Measurements from ENCODE around the gene ABR. TPM values are rescaled to one million over a fixed set of nuclear protein-coding genes. Genes with fewer than 3 reads are reported as not detected.

Gene ABR
- total and polyA plus RNA-seq, 7 donors, result 30.4 to 146 (median 79.3) TPM

DNA sequence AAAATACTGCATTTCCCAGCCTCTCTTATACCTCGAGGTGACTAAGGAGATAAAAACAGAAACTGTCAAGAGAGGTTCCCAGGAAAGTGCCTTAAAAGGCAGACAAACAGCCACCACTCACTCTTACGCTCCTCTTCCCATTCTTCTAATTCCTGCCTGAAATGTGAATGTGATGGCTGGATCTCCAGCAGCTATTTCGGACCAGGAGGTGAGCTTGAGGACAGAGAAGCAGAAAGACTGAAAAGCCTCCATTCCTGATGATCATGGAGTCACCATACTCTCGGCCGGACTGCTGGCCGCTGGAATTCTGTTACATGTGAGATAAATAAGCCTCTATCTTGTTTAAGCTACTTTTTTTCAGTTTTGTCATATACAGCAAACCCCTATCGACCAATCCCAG lies 41.4 kb upstream of the ABR start:
- no peaks in the 10 kb centered on the region for H3K4me1 ChIP-seq

DNA sequence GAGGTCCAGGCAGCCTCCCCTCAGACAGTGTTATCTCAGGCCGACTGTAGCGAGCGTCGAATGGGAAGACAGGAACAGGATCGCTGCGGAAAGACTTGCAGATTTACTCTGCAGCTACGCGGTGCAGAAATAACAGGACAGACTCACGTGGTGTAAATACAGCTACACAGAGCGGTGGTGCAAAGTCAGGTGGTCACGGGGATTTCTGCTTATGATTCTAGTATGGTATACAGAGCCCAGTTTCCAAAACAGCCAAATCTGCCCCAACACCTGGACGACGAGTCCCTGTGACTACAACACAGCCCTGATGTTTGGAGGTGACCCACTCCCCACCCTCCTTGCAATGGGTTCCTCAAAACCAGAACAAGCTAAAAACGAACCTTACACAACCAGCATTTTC lies 40.6 kb upstream of the ABR start:
- WGBS, 2 donors, result 84 to 86% methylated on average over 14 of the region's 14 CpGs
- Histone ChIP-seq H3K4me3 (no peak overlapping the region), H3K27ac (no peak overlapping the region), H3K4me1 (no peaks in the 10 kb centered on the region), H3K36me3 (no peaks in the 10 kb centered on the region), H3K9me3 (no peaks in the 10 kb centered on the region), H3K27me3 (peaks cover 0 to 20% (median 8%) of the 10 kb centered on the region in 3 donors)
- intact Hi-C loops (cut with DNase I), result no loop called here
- TF ChIP-seq, protein P1, sequence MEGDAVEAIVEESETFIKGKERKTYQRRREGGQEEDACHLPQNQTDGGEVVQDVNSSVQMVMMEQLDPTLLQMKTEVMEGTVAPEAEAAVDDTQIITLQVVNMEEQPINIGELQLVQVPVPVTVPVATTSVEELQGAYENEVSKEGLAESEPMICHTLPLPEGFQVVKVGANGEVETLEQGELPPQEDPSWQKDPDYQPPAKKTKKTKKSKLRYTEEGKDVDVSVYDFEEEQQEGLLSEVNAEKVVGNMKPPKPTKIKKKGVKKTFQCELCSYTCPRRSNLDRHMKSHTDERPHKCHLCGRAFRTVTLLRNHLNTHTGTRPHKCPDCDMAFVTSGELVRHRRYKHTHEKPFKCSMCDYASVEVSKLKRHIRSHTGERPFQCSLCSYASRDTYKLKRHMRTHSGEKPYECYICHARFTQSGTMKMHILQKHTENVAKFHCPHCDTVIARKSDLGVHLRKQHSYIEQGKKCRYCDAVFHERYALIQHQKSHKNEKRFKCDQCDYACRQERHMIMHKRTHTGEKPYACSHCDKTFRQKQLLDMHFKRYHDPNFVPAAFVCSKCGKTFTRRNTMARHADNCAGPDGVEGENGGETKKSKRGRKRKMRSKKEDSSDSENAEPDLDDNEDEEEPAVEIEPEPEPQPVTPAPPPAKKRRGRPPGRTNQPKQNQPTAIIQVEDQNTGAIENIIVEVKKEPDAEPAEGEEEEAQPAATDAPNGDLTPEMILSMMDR (IDR thresholded peaks at IDR 0.05), result no peak
- no peak for TF ChIP-seq EP300 (IDR thresholded peaks at IDR 0.05)
- no peak for TF ChIP-seq POLR2AphosphoS5 (IDR thresholded peaks at IDR 0.05)
- no peak for TF ChIP-seq POLR2A (IDR thresholded peaks at IDR 0.05)
- no peak for DNase-seq

More for the DNA sequence above, 41.4 kb upstream of the ABR start:
- Histone ChIP-seq H3K27me3 (peaks cover 0 to 17% (median 8%) of the 10 kb centered on the region in 3 donors), H3K36me3 (no peaks in the 10 kb centered on the region), H3K27ac (no peak overlapping the region), H3K9me3 (no peaks in the 10 kb centered on the region), H3K4me3 (no peak overlapping the region)
- 85 to 95% methylated on average over 7 of the region's 7 CpGs for WGBS, 2 donors
- DNase-seq, result no peak
- intact Hi-C loops (cut with DNase I), result no loop called here
- TF ChIP-seq POLR2AphosphoS5 (IDR thresholded peaks at IDR 0.05) (no peak), POLR2A (IDR thresholded peaks at IDR 0.05) (no peak), EP300 (IDR thresholded peaks at IDR 0.05) (no peak)
- TF ChIP-seq, protein P1 (IDR thresholded peaks at IDR 0.05), result no peak

DNA sequence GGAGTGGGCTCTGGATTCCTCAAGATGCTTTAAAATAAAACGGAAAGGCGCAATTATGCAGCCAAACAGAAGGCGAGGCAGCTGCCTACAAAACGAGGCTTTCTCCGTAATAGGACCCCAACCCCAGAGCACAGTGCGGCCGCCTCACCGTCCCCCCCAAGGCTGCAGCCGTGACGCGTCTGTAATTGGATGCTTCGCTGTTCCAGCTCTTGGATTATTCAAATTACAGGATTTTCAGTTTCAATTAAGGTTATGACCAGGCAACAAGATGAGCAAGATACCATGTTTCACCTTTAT lies 37.3 kb upstream of the ABR start:
- Histone ChIP-seq H3K36me3 (no peaks in the 10 kb centered on the region), H3K27ac (no peak overlapping the region), H3K4me1 (no peaks in the 10 kb centered on the region), H3K9me3 (no peaks in the 10 kb centered on the region), H3K4me3 (no peak overlapping the region), H3K27me3 (peaks cover 0 to 26% (median 8%) of the 10 kb centered on the region in 3 donors)
- intact Hi-C loops (cut with DNase I), result no loop called here
- DNase-seq, result no peak
- 90% methylated on average over 12 of the region's 12 CpGs for WGBS, 2 donors
- TF ChIP-seq EP300 (IDR thresholded peaks at IDR 0.05), result no peak

DNA sequence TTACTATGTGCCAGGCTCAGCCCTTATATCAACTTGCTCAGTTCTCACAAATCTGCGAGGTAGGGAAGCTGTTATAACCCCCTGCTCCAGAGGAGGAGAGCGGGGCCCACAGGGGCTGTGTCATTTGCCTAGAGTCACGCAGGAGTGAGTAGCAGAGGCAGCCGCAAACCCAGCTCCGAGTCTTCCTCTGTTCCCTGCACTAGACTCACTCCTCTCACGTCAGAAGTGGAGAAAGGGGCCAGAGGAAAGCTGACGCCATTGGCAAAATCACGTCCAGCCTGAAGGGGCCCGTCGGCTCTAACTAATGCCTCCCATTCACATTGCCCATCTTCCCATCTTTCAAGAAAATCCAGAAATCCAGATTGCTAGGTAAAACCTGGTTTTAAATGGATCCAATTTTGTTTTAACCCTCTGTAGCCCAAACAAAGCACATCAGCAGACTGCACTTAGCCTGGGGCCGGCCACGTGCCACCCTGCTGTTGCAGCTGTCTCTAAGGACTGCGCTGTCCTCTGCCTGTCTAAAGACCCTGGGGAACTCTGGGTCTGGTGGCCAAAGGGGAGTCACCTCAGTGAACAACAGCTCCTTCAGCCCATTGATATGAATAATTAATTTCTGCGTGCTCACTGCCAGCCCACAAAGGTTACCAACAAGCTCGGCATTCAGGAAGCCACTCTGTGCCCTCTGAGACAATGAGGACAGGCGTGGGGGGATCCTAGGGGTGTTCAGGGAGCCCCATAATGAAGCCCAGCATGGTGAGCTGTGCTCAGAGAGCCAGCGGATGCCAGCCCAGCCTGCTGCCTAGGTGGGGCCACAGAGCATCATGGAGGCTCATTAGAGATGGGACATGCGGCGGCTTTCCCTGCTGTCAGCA lies 36.7 kb upstream of the ABR start:
- TF ChIP-seq, protein P1 (IDR thresholded peaks at IDR 0.05), result no peak
- no peak for TF ChIP-seq POLR2A (IDR thresholded peaks at IDR 0.05)
- no peak for TF ChIP-seq EP300 (IDR thresholded peaks at IDR 0.05)
- no peak for TF ChIP-seq POLR2AphosphoS5 (IDR thresholded peaks at IDR 0.05)
- no peak overlapping the region for H3K4me3 ChIP-seq
- 78 to 85% methylated on average over 19 of the region's 19 CpGs for WGBS, 2 donors

DNA sequence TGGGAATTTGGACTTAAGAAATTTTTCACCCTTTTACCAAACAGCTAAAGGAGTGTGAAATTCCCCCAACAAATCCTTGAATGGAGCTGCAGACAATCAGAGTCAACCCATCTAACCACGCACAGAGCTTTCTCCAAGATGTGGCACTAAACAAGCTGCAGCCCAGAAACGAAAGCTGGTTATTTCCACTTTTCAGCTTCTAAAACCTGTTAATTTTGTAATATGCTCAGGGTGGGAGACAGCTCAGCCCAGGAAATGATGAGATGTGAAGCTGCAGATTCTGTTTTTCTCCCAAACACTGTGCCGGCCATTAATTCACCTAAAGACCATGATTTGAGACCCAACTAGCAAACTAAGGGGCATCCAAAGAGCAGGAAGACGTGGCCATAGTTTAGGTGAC lies 33.2 kb upstream of the ABR start:
- WGBS, 2 donors, result 58 to 62% methylated on average over 4 of the region's 4 CpGs
- Histone ChIP-seq H3K27me3 (peaks cover 0 to 26% (median 8%) of the 10 kb centered on the region in 3 donors), H3K4me3 (no peak overlapping the region), H3K9me3 (no peaks in the 10 kb centered on the region), H3K27ac (no peak overlapping the region), H3K36me3 (no peaks in the 10 kb centered on the region), H3K4me1 (no peaks in the 10 kb centered on the region)
- DNase-seq, result no peak
- intact Hi-C loops (cut with DNase I), result no loop called here
- TF ChIP-seq EP300 (IDR thresholded peaks at IDR 0.05) (no peak), POLR2A (IDR thresholded peaks at IDR 0.05) (no peak), POLR2AphosphoS5 (IDR thresholded peaks at IDR 0.05) (no peak)
- TF ChIP-seq, protein P1 (IDR thresholded peaks at IDR 0.05), result no peak

More for the DNA sequence above, 36.7 kb upstream of the ABR start:
- peaks cover 0 to 26% (median 8%) of the 10 kb centered on the region in 3 donors for H3K27me3 ChIP-seq
- H3K9me3 ChIP-seq, result no peaks in the 10 kb centered on the region
- H3K4me1 ChIP-seq, result no peaks in the 10 kb centered on the region
- no peaks in the 10 kb centered on the region for H3K36me3 ChIP-seq
- H3K27ac ChIP-seq, result no peak overlapping the region
- intact Hi-C loops (cut with DNase I), result no loop called here
- no peak for DNase-seq
